ENCODE results near the gene DBI. TPM values are rescaled to one million over a fixed set of nuclear protein-coding genes. Genes with fewer than 3 reads are reported as not detected.

DBI gene
- total RNA-seq, 1 experiment from 2014 or later: 230 TPM

DNA sequence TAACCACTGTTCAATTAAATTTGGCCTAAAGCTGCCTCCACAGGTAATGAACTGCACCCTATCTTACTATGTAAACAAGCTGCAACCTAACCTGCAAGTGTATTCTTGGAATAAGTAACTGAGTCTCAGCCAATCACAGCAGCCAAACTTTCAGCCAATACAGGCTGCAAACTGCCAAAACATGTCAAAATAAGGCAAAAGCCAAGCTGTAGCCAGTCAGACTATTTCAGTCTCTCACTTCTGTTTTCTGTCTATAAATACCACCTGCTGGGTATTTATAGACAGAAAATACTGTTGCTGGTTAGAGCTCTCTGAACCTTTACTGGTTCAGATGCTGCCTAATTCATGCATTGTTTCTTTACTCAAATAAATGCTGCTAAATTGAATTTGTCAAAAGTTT, 14.4 kb upstream of the DBI start:
- no peak for DNase-seq (ENCODE audit: low spot score)
- peaks cover 23% of the 10 kb centered on the region for H3K4me1 ChIP-seq (ENCODE audit: insufficient read depth, low read length, poor library complexity, severe bottlenecking)
- POLR2A ChIA-PET (ENCODE audit: low non-redundant PET): no interaction called here
- H3K27ac ChIP-seq (ENCODE audit: low read depth, low read length, poor library complexity, severe bottlenecking): no peak overlapping the region
- H3K36me3 ChIP-seq (ENCODE audit: insufficient read depth, low read length, poor library complexity, severe bottlenecking): no peaks in the 10 kb centered on the region
- BruUV-seq (replicated peaks): no TSS peak
- no peak for TF ChIP-seq EZH2 (IDR thresholded peaks at IDR 0.05; ENCODE audit: borderline replicate concordance, low read depth, low read length, poor library complexity, severe bottlenecking)
- TF ChIP-seq, protein P1, sequence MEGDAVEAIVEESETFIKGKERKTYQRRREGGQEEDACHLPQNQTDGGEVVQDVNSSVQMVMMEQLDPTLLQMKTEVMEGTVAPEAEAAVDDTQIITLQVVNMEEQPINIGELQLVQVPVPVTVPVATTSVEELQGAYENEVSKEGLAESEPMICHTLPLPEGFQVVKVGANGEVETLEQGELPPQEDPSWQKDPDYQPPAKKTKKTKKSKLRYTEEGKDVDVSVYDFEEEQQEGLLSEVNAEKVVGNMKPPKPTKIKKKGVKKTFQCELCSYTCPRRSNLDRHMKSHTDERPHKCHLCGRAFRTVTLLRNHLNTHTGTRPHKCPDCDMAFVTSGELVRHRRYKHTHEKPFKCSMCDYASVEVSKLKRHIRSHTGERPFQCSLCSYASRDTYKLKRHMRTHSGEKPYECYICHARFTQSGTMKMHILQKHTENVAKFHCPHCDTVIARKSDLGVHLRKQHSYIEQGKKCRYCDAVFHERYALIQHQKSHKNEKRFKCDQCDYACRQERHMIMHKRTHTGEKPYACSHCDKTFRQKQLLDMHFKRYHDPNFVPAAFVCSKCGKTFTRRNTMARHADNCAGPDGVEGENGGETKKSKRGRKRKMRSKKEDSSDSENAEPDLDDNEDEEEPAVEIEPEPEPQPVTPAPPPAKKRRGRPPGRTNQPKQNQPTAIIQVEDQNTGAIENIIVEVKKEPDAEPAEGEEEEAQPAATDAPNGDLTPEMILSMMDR (conservative IDR thresholded peaks at IDR 0.05; ENCODE audit: low read depth, low read length): no peak
- intact Hi-C loops (cut with micrococcal nuclease; ENCODE audit: unreplicated experiment): no loop called here
- H3K4me3 ChIP-seq (ENCODE audit: low read depth, low read length, poor library complexity, severe bottlenecking): no peak overlapping the region
- no peaks in the 10 kb centered on the region for H3K9me3 ChIP-seq (ENCODE audit: low read depth, low read length, poor library complexity, severe bottlenecking)
- CTCF ChIA-PET: no interaction called here
- H3K27me3 ChIP-seq (replicated peaks; ENCODE audit: insufficient read depth, low read depth, low read length, poor library complexity): no peaks in the 10 kb centered on the region

DNA sequence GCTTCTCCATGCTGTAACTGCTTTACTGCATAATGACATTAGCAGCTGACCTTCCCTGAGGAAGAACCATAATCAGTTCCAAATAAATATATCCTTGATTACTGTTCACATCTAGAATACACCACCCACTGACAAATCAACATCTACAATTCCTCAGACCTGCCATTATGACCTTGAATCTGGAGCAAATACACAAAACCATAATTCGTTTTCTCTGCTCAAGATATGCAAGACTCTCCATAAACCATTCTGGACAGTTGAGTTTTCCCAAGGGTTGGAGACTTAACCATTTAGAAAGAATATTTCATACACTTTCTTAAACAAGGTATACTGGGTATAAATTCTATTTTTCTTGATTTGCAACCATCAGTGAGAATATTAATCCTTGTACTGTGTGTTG, 11.9 kb upstream of the DBI start:
- Histone ChIP-seq H3K27me3 (replicated peaks; ENCODE audit: insufficient read depth, low read depth, low read length, poor library complexity) (no peaks in the 10 kb centered on the region), H3K27ac (ENCODE audit: low read depth, low read length, poor library complexity, severe bottlenecking) (no peak overlapping the region), H3K4me1 (ENCODE audit: insufficient read depth, low read length, poor library complexity, severe bottlenecking) (peaks cover 23% of the 10 kb centered on the region), H3K4me3 (ENCODE audit: low read depth, low read length, poor library complexity, severe bottlenecking) (no peak overlapping the region), H3K9me3 (ENCODE audit: low read depth, low read length, poor library complexity, severe bottlenecking) (no peaks in the 10 kb centered on the region), H3K36me3 (ENCODE audit: insufficient read depth, low read length, poor library complexity, severe bottlenecking) (no peaks in the 10 kb centered on the region)
- BruUV-seq (replicated peaks): no TSS peak
- ChIA-PET CTCF (no interaction called here), POLR2A (ENCODE audit: low non-redundant PET) (no interaction called here)
- intact Hi-C loops (cut with micrococcal nuclease; ENCODE audit: unreplicated experiment): loop anchor here (5.0 kb wide), 1 partner anchor 38 kb away; no protein-coding TSS in a partner anchor
- DNase-seq (ENCODE audit: low spot score): no peak
- no peak for TF ChIP-seq EZH2 (IDR thresholded peaks at IDR 0.05; ENCODE audit: borderline replicate concordance, low read depth, low read length, poor library complexity, severe bottlenecking)
- TF ChIP-seq, protein P1 (conservative IDR thresholded peaks at IDR 0.05; ENCODE audit: low read depth, low read length): no peak

DNA sequence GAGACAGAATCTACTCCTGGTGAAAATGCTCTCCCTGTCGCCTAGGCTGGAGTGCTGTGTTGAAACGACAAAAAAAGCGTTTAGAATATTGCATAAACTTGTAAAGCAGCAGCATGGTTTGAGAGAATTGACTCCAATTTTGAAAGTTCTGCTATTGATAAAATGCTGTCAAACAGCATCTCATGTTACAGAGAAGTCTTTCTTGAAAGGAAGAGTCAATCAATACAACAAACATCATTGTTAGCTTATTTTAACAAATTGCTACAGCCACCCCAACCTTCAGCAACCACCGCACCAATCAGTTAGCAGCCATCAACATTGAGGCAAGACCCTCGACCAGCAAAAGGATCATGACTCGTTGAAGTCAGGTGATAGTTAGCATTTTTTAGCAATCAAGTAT, 7.0 kb upstream of the DBI start:
- CTCF ChIA-PET: no interaction called here
- Histone ChIP-seq H3K9me3 (ENCODE audit: low read depth, low read length, poor library complexity, severe bottlenecking) (no peaks in the 10 kb centered on the region), H3K36me3 (ENCODE audit: insufficient read depth, low read length, poor library complexity, severe bottlenecking) (no peaks in the 10 kb centered on the region), H3K4me1 (ENCODE audit: insufficient read depth, low read length, poor library complexity, severe bottlenecking) (no peaks in the 10 kb centered on the region), H3K27ac (ENCODE audit: low read depth, low read length, poor library complexity, severe bottlenecking) (no peak overlapping the region), H3K4me3 (ENCODE audit: low read depth, low read length, poor library complexity, severe bottlenecking) (no peak overlapping the region), H3K27me3 (replicated peaks; ENCODE audit: insufficient read depth, low read depth, low read length, poor library complexity) (no peaks in the 10 kb centered on the region)
- TF ChIP-seq, protein P1 (conservative IDR thresholded peaks at IDR 0.05; ENCODE audit: low read depth, low read length): no peak
- TF ChIP-seq EZH2 (IDR thresholded peaks at IDR 0.05; ENCODE audit: borderline replicate concordance, low read depth, low read length, poor library complexity, severe bottlenecking): no peak
- intact Hi-C loops (cut with micrococcal nuclease; ENCODE audit: unreplicated experiment): loop anchor here (5.0 kb wide), 1 partner anchor 42 kb away; no protein-coding TSS in a partner anchor
- POLR2A ChIA-PET (ENCODE audit: low non-redundant PET): no interaction called here
- DNase-seq (ENCODE audit: low spot score): no peak
- BruUV-seq (replicated peaks): no TSS peak
